SH-SY5Y (cell line): ENCODE results near the gene PCGF1.

ENCODE experiments used
- GATA2 ChIP-seq: IDR thresholded peaks from 2 replicates; pipeline ENCODE4 v1.6.1; 2011; ENCODE audit warnings: mild to moderate bottlenecking, low read depth, low read length
- GATA3 ChIP-seq: IDR thresholded peaks from 2 replicates; pipeline ENCODE4 v1.6.1; 2011; ENCODE audit warnings: low read depth, mild to moderate bottlenecking, low read length, moderate library complexity

DNA sequence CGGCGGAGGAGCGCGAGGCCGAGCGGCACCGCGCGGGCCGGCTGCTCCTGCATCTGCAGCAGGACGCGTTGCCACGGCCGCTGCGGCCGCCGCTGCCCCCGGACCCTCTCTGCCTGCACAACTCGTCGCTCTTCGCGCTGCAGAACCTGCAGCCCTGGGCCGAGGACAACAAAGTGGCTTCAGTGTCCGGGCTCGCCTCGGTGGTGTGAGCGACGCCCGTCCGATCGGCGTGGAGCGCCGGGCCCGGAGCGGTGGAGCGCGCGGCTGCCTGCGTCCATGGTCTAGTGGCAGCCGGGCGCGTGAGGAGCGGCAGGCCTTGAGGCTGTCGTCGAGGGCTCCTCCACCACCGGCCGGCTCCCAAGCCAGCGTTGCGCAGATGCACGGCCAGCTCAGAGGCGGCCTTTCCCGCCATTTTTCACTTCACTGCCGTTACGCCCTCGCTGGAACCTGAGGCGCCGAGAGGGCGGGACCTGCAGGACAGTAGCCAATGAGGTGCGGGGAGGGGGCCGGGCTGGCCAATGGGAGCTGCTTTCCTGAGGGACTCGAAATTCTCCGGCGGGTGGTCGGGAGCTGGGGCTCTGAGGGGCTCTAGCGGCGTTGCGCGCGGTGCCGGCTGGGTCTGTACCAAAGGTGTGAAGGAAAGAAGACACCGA is 8.6 kb upstream of the PCGF1 start:
- TF ChIP-seq GATA2, result no peak
- TF ChIP-seq GATA3, result no peak
